ENCODE data around the gene RPS6KA2. TPM values are rescaled to one million over a fixed set of nuclear protein-coding genes. Genes with fewer than 3 reads are reported as not detected.

RPS6KA2 gene
- total RNA-seq, 3 donors from 2014 or later: 23.7 to 124 (median 56.4) TPM

DNA sequence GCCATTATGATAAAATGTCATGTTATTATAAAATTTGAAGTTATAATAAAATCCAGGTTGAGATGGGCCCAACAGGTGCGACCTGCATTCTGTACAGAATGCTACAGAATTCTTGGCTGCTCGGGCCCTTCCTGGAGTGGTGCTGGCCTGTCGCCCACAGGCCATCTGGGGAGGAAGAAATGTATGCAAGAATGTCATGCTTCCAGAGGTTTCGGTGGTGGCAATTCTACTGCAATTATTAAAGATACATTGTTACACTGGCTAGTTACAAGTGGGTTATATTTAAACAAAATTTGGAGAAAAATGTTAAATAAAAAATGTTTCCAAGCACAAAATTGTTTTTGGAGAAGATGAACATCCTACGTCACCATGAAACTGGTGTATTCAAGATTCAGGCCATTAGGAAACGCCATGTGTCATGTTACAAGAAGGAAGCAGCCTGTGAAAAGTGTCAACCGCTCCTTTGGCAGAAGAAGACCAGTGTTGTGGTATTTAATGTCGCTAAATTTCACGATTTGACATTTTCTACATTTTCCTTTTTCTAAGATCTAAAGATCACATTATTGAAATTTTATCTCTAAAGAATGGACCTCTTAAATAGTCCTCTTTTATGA lies 47.7 kb downstream of the RPS6KA2 start:
- TF ChIP-seq POLR2AphosphoS5 (IDR thresholded peaks at IDR 0.05) (no peak), POLR2A (IDR thresholded peaks at IDR 0.05) (no peak)
- TF ChIP-seq, protein P1, sequence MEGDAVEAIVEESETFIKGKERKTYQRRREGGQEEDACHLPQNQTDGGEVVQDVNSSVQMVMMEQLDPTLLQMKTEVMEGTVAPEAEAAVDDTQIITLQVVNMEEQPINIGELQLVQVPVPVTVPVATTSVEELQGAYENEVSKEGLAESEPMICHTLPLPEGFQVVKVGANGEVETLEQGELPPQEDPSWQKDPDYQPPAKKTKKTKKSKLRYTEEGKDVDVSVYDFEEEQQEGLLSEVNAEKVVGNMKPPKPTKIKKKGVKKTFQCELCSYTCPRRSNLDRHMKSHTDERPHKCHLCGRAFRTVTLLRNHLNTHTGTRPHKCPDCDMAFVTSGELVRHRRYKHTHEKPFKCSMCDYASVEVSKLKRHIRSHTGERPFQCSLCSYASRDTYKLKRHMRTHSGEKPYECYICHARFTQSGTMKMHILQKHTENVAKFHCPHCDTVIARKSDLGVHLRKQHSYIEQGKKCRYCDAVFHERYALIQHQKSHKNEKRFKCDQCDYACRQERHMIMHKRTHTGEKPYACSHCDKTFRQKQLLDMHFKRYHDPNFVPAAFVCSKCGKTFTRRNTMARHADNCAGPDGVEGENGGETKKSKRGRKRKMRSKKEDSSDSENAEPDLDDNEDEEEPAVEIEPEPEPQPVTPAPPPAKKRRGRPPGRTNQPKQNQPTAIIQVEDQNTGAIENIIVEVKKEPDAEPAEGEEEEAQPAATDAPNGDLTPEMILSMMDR (IDR thresholded peaks at IDR 0.05): no peak
- peaks cover 6 to 12% of the 10 kb centered on the region in 2 donors for H3K9me3 ChIP-seq
- H3K4me3 ChIP-seq: no peak overlapping the region
- H3K27me3 ChIP-seq: no peaks in the 10 kb centered on the region
- no peak for DNase-seq (ENCODE audit: low spot score in 2 of 2)
- no peaks in the 10 kb centered on the region for H3K4me1 ChIP-seq
- intact Hi-C loops (cut with DNase I; ENCODE audit: low total_unique reads): no loop called here
- no peak overlapping the region for H3K27ac ChIP-seq
- no peaks in the 10 kb centered on the region for H3K36me3 ChIP-seq

DNA sequence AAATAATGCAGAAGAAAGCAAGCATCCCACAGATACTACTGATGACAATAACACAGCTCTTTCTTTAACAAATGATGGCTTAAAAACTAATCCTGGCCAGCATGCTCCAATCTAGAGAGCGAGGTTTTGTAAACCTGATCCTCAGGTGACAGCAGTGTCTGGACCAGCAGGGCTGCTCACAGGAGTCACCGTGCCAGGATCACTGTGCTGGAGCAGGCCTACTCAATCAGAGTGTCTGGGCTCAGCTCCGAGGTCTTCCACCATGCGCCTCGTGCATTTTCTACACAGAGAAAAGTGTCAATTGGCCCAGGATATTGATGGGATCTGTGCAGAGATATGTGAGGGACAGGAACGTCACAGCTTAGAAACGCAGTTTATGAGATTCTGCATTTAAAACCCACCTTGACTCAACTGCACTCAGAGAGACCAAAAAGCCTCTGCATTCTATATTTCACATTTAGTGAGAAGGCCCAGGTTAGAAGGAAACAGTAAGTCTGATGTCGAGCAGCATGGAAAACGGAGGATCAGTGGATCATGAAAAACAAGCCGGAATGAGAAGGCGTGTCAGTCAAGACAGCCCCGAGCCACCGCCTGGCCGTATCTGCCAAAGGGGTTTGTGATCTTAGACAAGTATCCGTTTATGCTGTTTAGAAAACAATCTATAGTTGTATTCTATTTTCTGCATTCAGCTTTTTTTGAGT lies 48.4 kb downstream of the RPS6KA2 start:
- Histone ChIP-seq H3K36me3 (no peaks in the 10 kb centered on the region), H3K9me3 (peaks cover 6 to 12% of the 10 kb centered on the region in 2 donors), H3K4me3 (no peak overlapping the region), H3K27me3 (no peaks in the 10 kb centered on the region), H3K27ac (no peak overlapping the region), H3K4me1 (no peaks in the 10 kb centered on the region)
- TF ChIP-seq, protein P1 (IDR thresholded peaks at IDR 0.05): no peak
- TF ChIP-seq POLR2AphosphoS5 (IDR thresholded peaks at IDR 0.05) (no peak), POLR2A (IDR thresholded peaks at IDR 0.05) (no peak)
- DNase-seq (ENCODE audit: low spot score in 2 of 2): no peak
- intact Hi-C loops (cut with DNase I; ENCODE audit: low total_unique reads): no loop called here

- no peaks in the 10 kb centered on the region for H3K4me1 ChIP-seq
- no peak overlapping the region for H3K27ac ChIP-seq
- H3K27me3 ChIP-seq: no peaks in the 10 kb centered on the region
- peaks cover 6 to 12% of the 10 kb centered on the region in 2 donors for H3K9me3 ChIP-seq
- intact Hi-C loops (cut with DNase I; ENCODE audit: low total_unique reads): no loop called here
- H3K4me3 ChIP-seq: no peak overlapping the region
- no peaks in the 10 kb centered on the region for H3K36me3 ChIP-seq
- no peak for TF ChIP-seq POLR2A (IDR thresholded peaks at IDR 0.05)
- no peak for TF ChIP-seq POLR2AphosphoS5 (IDR thresholded peaks at IDR 0.05)
- TF ChIP-seq, protein P1 (IDR thresholded peaks at IDR 0.05): no peak
- DNase-seq (ENCODE audit: low spot score in 2 of 2): no peak
Measured at GRCh38 chr6:166575205-166575604, 51.8 kb downstream of the RPS6KA2 start.

DNA sequence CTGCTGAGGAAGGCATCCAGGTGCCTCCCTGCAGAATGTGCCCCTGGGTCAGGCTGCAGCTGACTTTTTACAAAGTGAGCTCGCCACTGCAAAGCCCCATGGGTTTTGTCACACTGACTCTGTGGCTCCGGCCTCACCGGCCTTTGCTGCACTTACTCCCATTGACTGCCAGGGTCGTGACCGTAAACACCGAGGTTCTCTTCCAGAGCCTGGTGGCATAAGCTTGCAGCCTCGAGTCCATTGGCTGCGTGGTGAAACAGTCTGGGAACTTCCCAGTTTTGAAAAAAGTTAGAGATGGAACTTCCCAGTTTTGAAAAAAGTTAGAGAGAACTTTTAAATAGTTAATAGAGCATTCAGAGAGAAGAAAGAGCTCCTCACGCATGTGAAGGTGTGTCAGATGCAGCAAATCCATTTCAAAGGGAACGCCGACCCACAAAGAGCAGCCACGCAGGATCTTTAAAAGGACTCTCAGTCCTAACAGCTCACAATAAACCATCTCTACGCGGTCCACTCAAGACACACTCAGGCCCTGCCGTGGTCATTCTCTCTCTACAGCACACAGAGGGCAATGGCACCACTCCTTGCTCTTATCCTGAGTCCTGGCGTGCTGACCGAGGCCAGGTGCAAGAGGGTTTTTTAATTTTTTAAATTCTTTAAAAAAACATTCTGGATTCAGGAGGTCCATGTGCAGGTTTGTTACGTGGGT lies 53.4 kb downstream of the RPS6KA2 start:
- no peaks in the 10 kb centered on the region for H3K4me1 ChIP-seq
- peaks cover 6 to 12% of the 10 kb centered on the region in 2 donors for H3K9me3 ChIP-seq
- no peak overlapping the region for H3K27ac ChIP-seq
- intact Hi-C loops (cut with DNase I; ENCODE audit: low total_unique reads): no loop called here
- no peaks in the 10 kb centered on the region for H3K36me3 ChIP-seq
- no peak for DNase-seq (ENCODE audit: low spot score in 2 of 2)
- H3K4me3 ChIP-seq: no peak overlapping the region
- no peaks in the 10 kb centered on the region for H3K27me3 ChIP-seq
- TF ChIP-seq, protein P1 (IDR thresholded peaks at IDR 0.05): no peak
- TF ChIP-seq POLR2AphosphoS5 (IDR thresholded peaks at IDR 0.05): no peak
- TF ChIP-seq POLR2A (IDR thresholded peaks at IDR 0.05): no peak

Data from breast epithelium (tissue), 4 donors.